Tibial nerve (tissue), 4 donors: ENCODE measurements around the gene MALRD1.

Experiments
- CTCF ChIP-seq, 5 experiments: fragments of 200-600 bp in 3 of 5; fragments of 450-650 bp in 2 of 5; sonication (generic) in 3 of 5; IDR thresholded peaks; one replicate each; pipeline ENCODE4 v1.5.1; 2016 to 2019; ENCODE audit warnings: antibody characterized with exemption in 5 of 5, mild to moderate bottlenecking in 3 of 5, moderate library complexity in 2 of 5
- EP300 ChIP-seq, 2 donors: sonication (generic); formaldehyde crosslinking; IDR thresholded peaks; one replicate each; pipeline ENCODE4 v1.6.1; 2017; ENCODE audit warnings: antibody characterized with exemption in 2 of 2, mild to moderate bottlenecking in 1 of 2
- POLR2A ChIP-seq, 2 donors: fragments of 450-650 bp; IDR thresholded peaks; one replicate each; pipeline ENCODE4 v1.6.1; 2017; ENCODE audit warnings: antibody characterized with exemption in 2 of 2, mild to moderate bottlenecking in 2 of 2, moderate library complexity in 2 of 2

GRCh38 chr10:19221216-19221615 is 172.6 kb downstream of the MALRD1 start:
- no peak for TF ChIP-seq CTCF (IDR thresholded peaks at IDR 0.05)
- no peak for TF ChIP-seq POLR2A (IDR thresholded peaks at IDR 0.05)
- no peak for TF ChIP-seq EP300 (IDR thresholded peaks at IDR 0.05)
